CD4-positive, CD25-positive, alpha-beta regulatory T cell (primary cell): ENCODE results near the gene ATG5. TPM values are rescaled to one million over a fixed set of nuclear protein-coding genes. Genes with fewer than 3 reads are reported as not detected.
A peak's percentile ranks its signal among the peaks of the same experiment; 100 is the strongest.

ENCODE experiments used
- ATAC-seq, 2 donors: fragments of 150-1000 bp; cut with Tn5 transposase; one replicate each; pipeline ENCODE4 v1.10.0; 2021; ENCODE audit warnings: low read depth in 2 of 2, moderate number of reproducible peaks in 2 of 2, moderate library complexity in 1 of 2
- DNase-seq, 3 donors: peaks; one replicate each; pipeline versions ENCODE4 v3.0.0 to v3.0.0-alpha.2; 2012 to 2022; ENCODE audit warnings: mixed read lengths in 1 of 3
- H3K27ac ChIP-seq: one replicate; pipeline ENCODE4 v1.7.0; 2013; ENCODE audit warnings: mild to moderate bottlenecking, low read length; ENCODE audit not compliant: insufficient read depth, poor library complexity, severe bottlenecking
- H3K27me3 ChIP-seq: one replicate; pipeline ENCODE4 v1.7.0; 2013; ENCODE audit warnings: low read length; ENCODE audit not compliant: control insufficient read depth, insufficient read depth
- H3K36me3 ChIP-seq: one replicate; pipeline ENCODE4 v1.7.0; 2013; ENCODE audit warnings: mild to moderate bottlenecking, low read length, moderate library complexity; ENCODE audit not compliant: control insufficient read depth, insufficient read depth
- H3K4me1 ChIP-seq: 2 replicates; pipeline ENCODE4 v1.7.0; 2013; ENCODE audit warnings: mild to moderate bottlenecking, low read length; ENCODE audit not compliant: insufficient read depth, control insufficient read depth, poor library complexity, severe bottlenecking
- H3K4me3 ChIP-seq: one replicate; pipeline ENCODE4 v1.7.0; 2013; ENCODE audit warnings: low read depth, mild to moderate bottlenecking, low read length, moderate library complexity
- H3K9me3 ChIP-seq, 2 experiments: 1 replicate in 1 of 2; 2 replicates in 1 of 2; pipeline ENCODE4 v1.7.0; 2013; ENCODE audit warnings: low read length in 2 of 2, mild to moderate bottlenecking in 1 of 2, moderate library complexity in 1 of 2; ENCODE audit not compliant: control insufficient read depth in 2 of 2
- H3K27ac Mint-ChIP-seq, 3 donors: one replicate each; pipeline ENCODE4 v1.8.0; 2020 to 2022; ENCODE audit warnings: mild to moderate bottlenecking in 3 of 3, mixed read lengths in 3 of 3, moderate library complexity in 2 of 3
- H3K27me3 Mint-ChIP-seq: one replicate; pipeline ENCODE4 v1.8.0; 2022; ENCODE audit warnings: mild to moderate bottlenecking, mixed read lengths
- H3K36me3 Mint-ChIP-seq: one replicate; pipeline ENCODE4 v1.8.0; 2020; ENCODE audit warnings: mixed read lengths
- H3K4me1 Mint-ChIP-seq, 4 donors: one replicate each; pipeline ENCODE4 v1.8.0; 2020 to 2022; ENCODE audit warnings: mixed read lengths in 4 of 4, mild to moderate bottlenecking in 1 of 4
- H3K4me3 Mint-ChIP-seq, 4 donors: one replicate each; pipeline ENCODE4 v1.8.0; 2020 to 2022; ENCODE audit warnings: mild to moderate bottlenecking in 4 of 4, mixed read lengths in 4 of 4, moderate library complexity in 3 of 4
- H3K9me3 Mint-ChIP-seq, 7 donors: one replicate each; pipeline ENCODE4 v1.8.0; 2020 to 2022; ENCODE audit warnings: mixed read lengths in 7 of 7, mild to moderate bottlenecking in 3 of 7, moderate library complexity in 2 of 7
- polyA plus RNA-seq, 4 donors: library from polyadenylated mRNA; unstranded; fragments of 300-500 nt; fragmentation: Illumina TruSeq; gene quantifications; one replicate each; pipeline ENCODE4 v1.2.3, GENCODE V29; 2021
- total RNA-seq: library from RNA; stranded (reverse); gene quantifications from one replicate; pipeline ENCODE4 v1.2.3, GENCODE V29; 2022

The ATG5 gene
- total and polyA plus RNA-seq, 5 donors from 2014 or later, result 35.1 to 49.6 (median 45.9) TPM

- Mint-ChIP-seq H3K27ac (no peak within 1 kb of the TSS), H3K9me3 (peaks cover 0 to 7% (median 0%) of the 10 kb centered on the region in 7 donors), H3K4me3 (peak within 1 kb of the TSS; percentile 66 to 87 (median 86)), H3K36me3 (no peaks in the 10 kb centered on the region), H3K4me1 (peaks cover 0 to 10% (median 8%) of the 10 kb centered on the region in 4 donors), H3K27me3 (peaks cover 65% of the 10 kb centered on the region)
- peak; percentile 84 to 85 for ATAC-seq
- no peaks in the 10 kb centered on the region for H3K36me3 ChIP-seq
- H3K27me3 ChIP-seq, result peaks cover 30% of the 10 kb centered on the region
- H3K4me1 ChIP-seq, result peaks cover 16% of the 10 kb centered on the region
- DNase-seq, result peak; percentile 56 to 70 (median 57)
- H3K27ac ChIP-seq, result no peak within 1 kb of the TSS
- no peak within 1 kb of the TSS for H3K4me3 ChIP-seq
- H3K9me3 ChIP-seq, result no peaks in the 10 kb centered on the region
These were observed 34.9 kb upstream of the ATG5 start, which contains the start of gene CRYBG1 for GRCh38 chr6:106360410-106360988. Gene CRYBG1 (plus strand): TSS chr6:106360717. CDS start chr6:106360909, 192 bp downstream.

GRCh38 chr6:106359959-106360409, 34.4 kb upstream of the ATG5 start:
- H3K27ac Mint-ChIP-seq, result no peak overlapping the region
- H3K36me3 Mint-ChIP-seq, result no peaks in the 10 kb centered on the region
- Histone ChIP-seq H3K27ac (no peak overlapping the region), H3K9me3 (no peaks in the 10 kb centered on the region), H3K36me3 (no peaks in the 10 kb centered on the region), H3K4me3 (no peak overlapping the region), H3K4me1 (peaks cover 16% of the 10 kb centered on the region), H3K27me3 (peaks cover 31% of the 10 kb centered on the region)
- peaks cover 0 to 7% (median 0%) of the 10 kb centered on the region in 7 donors for H3K9me3 Mint-ChIP-seq
- DNase-seq, result no peak
- peak overlapping the region; percentile 44 to 76 (median 69) for H3K4me3 Mint-ChIP-seq
- no peak for ATAC-seq
- peaks cover 0 to 10% (median 8%) of the 10 kb centered on the region in 4 donors for H3K4me1 Mint-ChIP-seq
- peaks cover 69% of the 10 kb centered on the region for H3K27me3 Mint-ChIP-seq

GRCh38 chr6:106356378-106356777, 30.8 kb upstream of the ATG5 start:
- Mint-ChIP-seq H3K9me3 (peaks cover 0 to 7% (median 4%) of the 10 kb centered on the region in 7 donors), H3K4me3 (no peak overlapping the region), H3K27me3 (peaks cover 78% of the 10 kb centered on the region), H3K36me3 (no peaks in the 10 kb centered on the region), H3K4me1 (peaks cover 0 to 9% (median 7%) of the 10 kb centered on the region in 4 donors), H3K27ac (no peak overlapping the region)
- H3K9me3 ChIP-seq, result peaks cover 0 to 6% of the 10 kb centered on the region in 2 experiments
- no peaks in the 10 kb centered on the region for H3K36me3 ChIP-seq
- no peak overlapping the region for H3K27ac ChIP-seq
- peaks cover 44% of the 10 kb centered on the region for H3K27me3 ChIP-seq
- H3K4me1 ChIP-seq, result peaks cover 15% of the 10 kb centered on the region
- no peak overlapping the region for H3K4me3 ChIP-seq
- DNase-seq, result no peak
- no peak for ATAC-seq

GRCh38 chr6:106347219-106347618, 21.7 kb upstream of the ATG5 start:
- Histone ChIP-seq H3K4me3 (no peak overlapping the region), H3K27ac (no peak overlapping the region), H3K4me1 (no peaks in the 10 kb centered on the region), H3K36me3 (no peaks in the 10 kb centered on the region), H3K9me3 (peaks cover 0 to 3% of the 10 kb centered on the region in 2 experiments), H3K27me3 (peaks cover 29% of the 10 kb centered on the region)
- DNase-seq (no peak), ATAC-seq (no peak)
- Mint-ChIP-seq H3K36me3 (no peaks in the 10 kb centered on the region), H3K27ac (no peak overlapping the region), H3K9me3 (peaks cover 0 to 3% (median 0%) of the 10 kb centered on the region in 7 donors), H3K4me3 (no peak overlapping the region), H3K27me3 (peaks cover 37% of the 10 kb centered on the region), H3K4me1 (no peaks in the 10 kb centered on the region)

GRCh38 chr6:106339334-106340029, 13.9 kb upstream of the ATG5 start:
- peak; percentile 13 to 57 (median 44) for DNase-seq
- H3K36me3 Mint-ChIP-seq, result no peaks in the 10 kb centered on the region
- ATAC-seq, result peak; percentile 76 to 80
- Histone ChIP-seq H3K27ac (no peak overlapping the region), H3K36me3 (no peaks in the 10 kb centered on the region), H3K4me1 (no peaks in the 10 kb centered on the region), H3K4me3 (peak overlapping the region; percentile 35), H3K9me3 (no peaks in the 10 kb centered on the region), H3K27me3 (peaks cover 21% of the 10 kb centered on the region)
- H3K4me1 Mint-ChIP-seq, result peaks cover 0 to 3% (median 1%) of the 10 kb centered on the region in 4 donors
- no peak overlapping the region for H3K4me3 Mint-ChIP-seq
- H3K9me3 Mint-ChIP-seq, result peaks cover 0 to 2% (median 0%) of the 10 kb centered on the region in 7 donors
- H3K27ac Mint-ChIP-seq, result no peak overlapping the region
- H3K27me3 Mint-ChIP-seq, result peaks cover 31% of the 10 kb centered on the region

GRCh38 chr6:106334646-106335448, 9.3 kb upstream of the ATG5 start:
- Mint-ChIP-seq H3K27me3 (peaks cover 46% of the 10 kb centered on the region), H3K4me1 (peaks cover 0 to 3% (median 1%) of the 10 kb centered on the region in 4 donors), H3K4me3 (no peak overlapping the region), H3K9me3 (peaks cover 0 to 2% (median 0%) of the 10 kb centered on the region in 7 donors), H3K36me3 (no peaks in the 10 kb centered on the region), H3K27ac (no peak overlapping the region)
- H3K36me3 ChIP-seq, result no peaks in the 10 kb centered on the region
- H3K9me3 ChIP-seq, result no peaks in the 10 kb centered on the region
- DNase-seq, result peak; percentile 21 to 72 (median 68)
- no peak overlapping the region for H3K4me3 ChIP-seq
- ATAC-seq, result peak; percentile 75 to 78
- peaks cover 19% of the 10 kb centered on the region for H3K27me3 ChIP-seq
- no peak overlapping the region for H3K27ac ChIP-seq
- H3K4me1 ChIP-seq, result no peaks in the 10 kb centered on the region

- no peak for DNase-seq
These were observed 729 bp downstream of the ATG5 start for GRCh38 chr6:106324726-106325335.

More at GRCh38 chr6:106324726-106325335, 729 bp downstream of the ATG5 start:
- Mint-ChIP-seq H3K36me3 (peaks cover 4% of the 10 kb centered on the region), H3K27ac (peak overlapping the region; percentile 98 to 99 (median 99)), H3K4me3 (peak overlapping the region; percentile 98 to 100 (median 99)), H3K9me3 (peaks cover 0 to 2% (median 0%) of the 10 kb centered on the region in 7 donors), H3K4me1 (peaks cover 37 to 61% (median 49%) of the 10 kb centered on the region in 4 donors), H3K27me3 (peaks cover 29% of the 10 kb centered on the region)
- peaks cover 2% of the 10 kb centered on the region for H3K36me3 ChIP-seq
- H3K9me3 ChIP-seq, result no peaks in the 10 kb centered on the region
- no peak for ATAC-seq
- H3K4me1 ChIP-seq, result peaks cover 29% of the 10 kb centered on the region
- peak overlapping the region; percentile 89 for H3K27ac ChIP-seq
- peak overlapping the region; percentile 94 for H3K4me3 ChIP-seq
- peaks cover 4% of the 10 kb centered on the region for H3K27me3 ChIP-seq
